ENCODE results near the gene PDE8B.
"Not testable (repeated sequence)": the region's sequence is repeated elsewhere in the genome, so short reads cannot be mapped to it uniquely, and the experiment has no call there.

PDE8B gene

DNA sequence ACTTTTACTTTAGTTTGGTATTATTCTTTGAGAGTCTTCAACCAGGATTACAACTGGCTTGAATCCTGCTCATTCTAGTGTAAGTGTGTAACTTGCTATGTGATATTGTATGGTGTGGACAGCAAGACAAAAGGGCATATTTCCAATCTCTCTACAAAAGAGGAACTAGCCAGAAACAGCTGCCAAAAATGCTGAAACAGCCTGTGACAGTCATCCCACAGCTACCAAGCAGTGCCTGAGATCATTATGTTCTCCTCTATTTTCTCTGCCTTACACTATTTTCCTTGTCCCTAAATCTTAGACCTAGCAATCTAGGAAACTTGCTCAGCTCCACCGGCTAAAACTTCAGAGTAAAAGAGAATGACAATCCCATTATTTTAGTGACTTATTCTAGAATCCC, 238.8 kb downstream of the PDE8B start:
- DNase-seq, result no peak

DNA sequence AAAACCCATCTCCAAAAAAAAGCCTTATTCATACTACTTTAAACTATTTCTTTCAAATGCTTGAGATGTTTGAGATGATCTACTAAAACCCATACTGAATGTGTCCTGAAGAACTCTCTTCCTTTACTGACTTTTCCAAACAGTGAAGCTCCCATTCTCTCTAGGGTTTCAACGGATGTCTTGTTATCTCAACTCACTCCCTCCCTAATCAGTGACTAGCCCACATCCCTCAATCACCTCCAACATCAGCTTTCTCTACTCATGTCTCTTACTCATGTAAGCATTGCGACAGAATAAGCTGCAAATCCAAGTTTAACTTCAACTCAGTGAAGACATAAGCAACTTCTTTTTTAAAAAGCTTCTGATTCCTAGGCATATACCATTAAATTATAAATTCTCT, 239.5 kb downstream of the PDE8B start:
- DNase-seq, result no peak

DNA sequence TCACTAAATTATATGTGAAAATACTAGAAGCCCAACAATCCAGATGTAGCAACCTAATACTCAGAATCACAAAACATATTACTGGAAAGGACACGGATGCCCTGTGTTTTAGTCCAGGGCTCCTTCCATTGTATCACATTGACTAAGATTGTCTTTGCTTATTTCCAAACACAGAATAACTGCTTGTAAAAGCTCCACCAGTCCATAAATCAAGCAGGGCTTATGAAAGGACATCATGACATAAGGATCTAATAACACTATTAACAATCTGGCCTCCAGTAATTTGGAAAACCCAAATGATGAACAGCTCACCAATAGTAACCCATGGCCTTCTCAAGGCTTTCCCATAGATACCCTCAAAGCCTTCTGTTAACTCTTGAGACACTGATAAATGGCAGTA, 241.9 kb downstream of the PDE8B start:
- no peak for DNase-seq

DNA sequence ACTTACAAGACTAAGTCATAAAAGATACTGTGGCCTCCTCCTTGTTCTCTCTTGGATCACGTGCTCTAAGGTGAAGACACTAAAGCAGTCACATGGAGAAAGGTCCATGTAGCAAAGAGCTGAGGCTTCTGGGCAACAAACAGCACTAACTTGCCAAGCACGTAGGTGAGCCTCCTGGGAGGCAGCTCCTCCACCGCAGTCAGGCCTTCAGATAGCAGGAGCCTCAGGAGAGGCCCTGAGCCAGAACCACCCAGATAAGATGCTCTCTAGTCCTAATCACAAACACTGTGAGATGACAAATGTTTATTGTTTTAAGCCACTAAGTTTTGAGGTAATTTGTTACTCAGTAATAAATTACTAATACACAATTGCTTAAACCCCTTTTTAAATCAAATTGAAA, 243.6 kb downstream of the PDE8B start:
- DNase-seq, result no peak

DNA sequence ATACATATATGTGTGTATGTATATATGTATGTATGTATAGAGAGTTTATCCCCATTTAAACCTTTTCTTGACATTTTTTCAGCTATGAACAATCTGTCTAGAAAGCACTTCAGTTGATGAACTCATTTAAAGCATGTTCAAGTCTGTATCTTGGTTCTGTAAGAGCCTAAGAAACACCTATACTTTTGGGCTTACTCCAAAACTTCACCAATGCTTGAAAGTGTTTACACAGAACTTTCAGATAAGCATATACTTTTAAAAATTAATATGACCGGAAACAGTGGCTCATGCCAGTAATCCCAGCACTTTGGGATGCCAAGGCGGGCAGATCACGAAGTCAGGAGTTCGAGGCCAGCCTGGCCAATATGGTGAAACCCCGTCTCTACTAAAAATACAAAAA, 250.8 kb downstream of the PDE8B start:
- no peak for DNase-seq

DNA sequence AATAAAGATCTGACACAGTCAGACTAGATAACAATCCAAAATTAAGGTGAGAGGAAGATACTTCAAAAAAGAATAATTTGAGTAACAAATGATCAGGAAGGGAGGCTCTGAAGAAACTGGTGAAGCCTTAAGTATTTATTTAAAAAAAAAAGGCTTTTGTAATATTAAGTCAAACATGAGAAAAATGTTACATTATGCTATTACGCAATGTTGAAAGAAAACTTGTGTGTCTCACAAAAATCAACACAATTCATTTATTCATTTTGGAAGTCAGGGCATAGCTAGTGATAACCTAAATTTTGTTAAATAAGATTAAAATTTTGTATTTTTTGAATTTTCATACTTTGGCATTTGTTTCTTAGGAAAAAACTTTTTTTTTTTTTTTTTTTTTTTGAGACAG, 253.4 kb downstream of the PDE8B start:
- no peak for DNase-seq

DNA sequence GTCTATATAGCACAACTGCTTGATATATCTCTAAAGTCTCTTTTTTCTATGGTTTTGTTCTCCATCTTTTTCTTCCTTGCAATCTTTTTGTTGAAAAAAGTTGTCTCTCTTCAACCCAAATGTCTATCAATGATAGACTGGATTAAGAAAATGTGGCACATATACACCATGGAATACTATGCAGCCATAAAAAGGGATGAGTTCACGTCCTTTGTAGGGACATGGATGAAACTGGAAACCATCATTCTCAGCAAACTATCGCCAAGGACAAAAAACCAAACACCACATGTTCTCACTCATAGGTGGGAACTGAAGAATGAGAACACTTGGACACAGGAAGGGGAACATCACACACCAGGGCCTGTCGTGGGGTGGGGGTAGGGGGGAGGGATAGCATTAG, 258.4 kb downstream of the PDE8B start:
- DNase-seq, result not testable (repeated sequence)

DNA sequence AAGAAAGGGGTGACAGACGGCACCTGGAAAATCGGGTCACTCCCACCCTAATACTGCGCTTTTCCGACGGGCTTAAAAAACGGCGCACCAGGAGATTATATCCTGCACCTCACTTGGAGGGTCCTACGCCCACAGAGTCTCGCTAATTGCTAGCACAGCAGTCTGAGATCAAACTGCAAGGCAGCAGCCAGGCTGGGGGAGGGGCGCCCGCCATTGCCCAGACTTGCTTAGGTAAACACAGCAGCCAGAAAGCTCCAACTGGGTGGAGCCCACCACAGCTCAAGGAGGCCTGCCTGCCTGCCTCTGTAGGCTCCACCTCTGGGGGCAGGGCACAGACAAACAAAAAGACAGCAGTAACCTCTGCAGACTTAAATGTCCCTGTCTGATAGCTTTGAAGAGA, 264.6 kb downstream of the PDE8B start:
- not testable (repeated sequence) for DNase-seq

Data from effector CD8-positive, alpha-beta T cell (primary cell).